ENCODE data around the gene RILP.
A peak's percentile ranks its signal among the peaks of the same experiment; 100 is the strongest.

The RILP gene

GRCh38 chr17:1644493-1645206, 5.0 kb downstream of the RILP start:
- no peak for TF ChIP-seq Cebpa-rat (IDR thresholded peaks at IDR 0.05)
- peak overlapping the region; percentile 62 to 91 (median 83) for H3K27ac ChIP-seq
- H3K4me1 ChIP-seq: peaks cover 54 to 72% (median 65%) of the 10 kb centered on the region in 10 experiments
- H3K27me3 ChIP-seq: no peaks in the 10 kb centered on the region
- H3K9me3 ChIP-seq (replicated peaks in 1 of 11): no peaks in the 10 kb centered on the region
- H3K4me2 ChIP-seq: peak overlapping the region; percentile 92 to 100 (median 99)
- H4K20me1 ChIP-seq: peaks cover 10 to 35% (median 24%) of the 10 kb centered on the region in 11 experiments; a peak in 18 of 22 replicates
- peaks cover 8 to 35% (median 24%) of the 10 kb centered on the region in 11 experiments; a peak in 21 of 22 replicates for H3K36me3 ChIP-seq
- peak overlapping the region; percentile 82 to 90 (median 87) for H3K9ac ChIP-seq
- peak overlapping the region; percentile 69 to 92 (median 84) for H3K4me3 ChIP-seq

- Histone ChIP-seq H3K4me3 (peak overlapping the region; percentile 69 to 92 (median 84)), H3K4me2 (peak overlapping the region; percentile 92 to 100 (median 99)), H3K4me1 (peaks cover 60 to 77% (median 69%) of the 10 kb centered on the region in 10 experiments), H3K9me3 (replicated peaks in 1 of 11) (no peaks in the 10 kb centered on the region), H3K27ac (peak overlapping the region; percentile 42 to 91 (median 83); a peak in 21 of 22 replicates), H3K9ac (peak overlapping the region; percentile 82 to 90 (median 87)), H3K27me3 (no peaks in the 10 kb centered on the region), H4K20me1 (peaks cover 10 to 41% (median 29%) of the 10 kb centered on the region in 11 experiments; a peak in 18 of 22 replicates), H3K36me3 (peaks cover 12 to 41% (median 30%) of the 10 kb centered on the region in 11 experiments; a peak in 21 of 22 replicates)
- TF ChIP-seq Cebpa-rat (IDR thresholded peaks at IDR 0.05): no peak
These were observed 5.6 kb downstream of the RILP start for GRCh38 chr17:1643999-1644492.

GRCh38 chr17:1643293-1643998, 6.2 kb downstream of the RILP start:
- no peak for TF ChIP-seq Cebpa-rat (IDR thresholded peaks at IDR 0.05)
- peaks cover 64 to 80% (median 73%) of the 10 kb centered on the region in 10 experiments for H3K4me1 ChIP-seq
- peaks cover 13 to 46% (median 36%) of the 10 kb centered on the region in 11 experiments; a peak in 21 of 22 replicates for H3K36me3 ChIP-seq
- H3K27ac ChIP-seq: peak overlapping the region; percentile 42 to 91 (median 83); a peak in 21 of 22 replicates
- no peaks in the 10 kb centered on the region for H3K27me3 ChIP-seq
- peak overlapping the region; percentile 82 to 90 (median 87) for H3K9ac ChIP-seq
- no peaks in the 10 kb centered on the region for H3K9me3 ChIP-seq (replicated peaks in 1 of 11)
- H4K20me1 ChIP-seq: peaks cover 10 to 47% (median 34%) of the 10 kb centered on the region in 11 experiments; a peak in 18 of 22 replicates
- H3K4me3 ChIP-seq: peak overlapping the region; percentile 69 to 92 (median 84)
- peak overlapping the region; percentile 92 to 100 (median 99) for H3K4me2 ChIP-seq

- Histone ChIP-seq H3K36me3 (peaks cover 34 to 64% (median 58%) of the 10 kb centered on the region in 11 experiments), H3K9me3 (replicated peaks in 1 of 11) (no peaks in the 10 kb centered on the region), H3K9ac (peak overlapping the region in 9 of 11 experiments; percentile 5 to 54 (median 39); a peak in 6 of 22 replicates), H3K4me3 (no peak overlapping the region), H3K4me1 (peaks cover 42 to 63% (median 51%) of the 10 kb centered on the region in 10 experiments), H3K27ac (peak overlapping the region in 1 of 11 experiments; percentile 60; a peak in 2 of 22 replicates), H4K20me1 (peaks cover 10 to 67% (median 44%) of the 10 kb centered on the region in 11 experiments; a peak in 18 of 22 replicates), H3K27me3 (no peaks in the 10 kb centered on the region), H3K4me2 (peak overlapping the region in 4 of 11 experiments; percentile 4 to 49 (median 20); a peak in 6 of 22 replicates)
- TF ChIP-seq Cebpa-rat (IDR thresholded peaks at IDR 0.05): no peak
These were observed 8.6 kb downstream of the RILP start for GRCh38 chr17:1641065-1641403.

- peaks cover 36 to 58% (median 47%) of the 10 kb centered on the region in 10 experiments for H3K4me1 ChIP-seq
- no peaks in the 10 kb centered on the region for H3K27me3 ChIP-seq
- peaks cover 10 to 72% (median 44%) of the 10 kb centered on the region in 11 experiments; a peak in 18 of 22 replicates for H4K20me1 ChIP-seq
- H3K9ac ChIP-seq: peak overlapping the region in 10 of 11 experiments; percentile 5 to 59 (median 40); a peak in 13 of 22 replicates
- peaks cover 39 to 69% (median 64%) of the 10 kb centered on the region in 11 experiments for H3K36me3 ChIP-seq
- no peaks in the 10 kb centered on the region for H3K9me3 ChIP-seq (replicated peaks in 1 of 11)
- peak overlapping the region in 7 of 11 experiments; percentile 7 to 60 (median 18); a peak in 9 of 22 replicates for H3K27ac ChIP-seq
- H3K4me2 ChIP-seq: peak overlapping the region; percentile 2 to 57 (median 24); a peak in 18 of 22 replicates
- no peak overlapping the region for H3K4me3 ChIP-seq
- no peak for TF ChIP-seq Cebpa-rat (IDR thresholded peaks at IDR 0.05)
These were observed 9.2 kb downstream of the RILP start for GRCh38 chr17:1640329-1641064.

GRCh38 chr17:1639549-1640180, 10.0 kb downstream of the RILP start:
- H3K4me2 ChIP-seq: peak overlapping the region; percentile 2 to 57 (median 24); a peak in 17 of 22 replicates

GRCh38 chr17:1638624-1639300, 10.9 kb downstream of the RILP start:
- peak overlapping the region in 8 of 11 experiments; percentile 2 to 59 (median 24); a peak in 9 of 22 replicates for H3K9ac ChIP-seq
- peak overlapping the region in 6 of 11 experiments; percentile 6 to 60 (median 38); a peak in 10 of 22 replicates for H3K27ac ChIP-seq
- no peaks in the 10 kb centered on the region for H3K9me3 ChIP-seq (replicated peaks in 1 of 11)
- TF ChIP-seq Cebpa-rat (IDR thresholded peaks at IDR 0.05): no peak
- H3K4me2 ChIP-seq: peak overlapping the region in 6 of 11 experiments; percentile 4 to 57 (median 47); a peak in 10 of 22 replicates
- H3K27me3 ChIP-seq: no peaks in the 10 kb centered on the region
- H3K4me1 ChIP-seq: peaks cover 19 to 44% (median 34%) of the 10 kb centered on the region in 10 experiments
- H3K4me3 ChIP-seq: no peak overlapping the region
- H3K36me3 ChIP-seq: peaks cover 51 to 85% (median 77%) of the 10 kb centered on the region in 11 experiments
- peaks cover 5 to 87% (median 50%) of the 10 kb centered on the region in 11 experiments; a peak in 19 of 22 replicates for H4K20me1 ChIP-seq

More at GRCh38 chr17:1639549-1640180, 10.0 kb downstream of the RILP start:
- H3K4me3 ChIP-seq: no peak overlapping the region
- H3K9ac ChIP-seq: peak overlapping the region in 10 of 11 experiments; percentile 34 to 59 (median 40); a peak in 13 of 22 replicates
- no peaks in the 10 kb centered on the region for H3K9me3 ChIP-seq (replicated peaks in 1 of 11)
- peaks cover 10 to 80% (median 48%) of the 10 kb centered on the region in 11 experiments; a peak in 19 of 22 replicates for H4K20me1 ChIP-seq
- H3K4me1 ChIP-seq: peaks cover 28 to 53% (median 42%) of the 10 kb centered on the region in 10 experiments
- peak overlapping the region in 5 of 11 experiments; percentile 7 to 60 (median 18); a peak in 4 of 22 replicates for H3K27ac ChIP-seq
- no peaks in the 10 kb centered on the region for H3K27me3 ChIP-seq
- TF ChIP-seq Cebpa-rat (IDR thresholded peaks at IDR 0.05): no peak
- peaks cover 47 to 78% (median 72%) of the 10 kb centered on the region in 11 experiments for H3K36me3 ChIP-seq

All from BLaER1 treated with 17β-estradiol and CSF1 and Interleukin-3, amounts not matched to agents 10 nM and 100 nM (cell line).